K562 (cell line): ENCODE results near the gene POLR1A. TPM values are rescaled to one million over a fixed set of nuclear protein-coding genes. Genes with fewer than 3 reads are reported as not detected.

Source experiments
- ATAC-seq: fragments of 200-7000 bp; cut with Tn5 transposase; 3 replicates; pipeline ENCODE4 v1.9.1; 2020; ENCODE audit warnings: moderate library complexity
- BruUV-seq: library from RNA; stranded (reverse); fragments of 400-500 nt; replicated peaks from 2 replicates; lab custom pipeline; 2021; lab: Mats Ljungman, UMichigan
- CTCF ChIA-PET: fragments of 300-600 bp; formaldehyde crosslinking; extraction: SDS; loops from one replicate; lab custom pipeline; 2021; ENCODE audit warnings: low intra/inter-chr PET ratio; lab: Yijun Ruan, JAX
- POLR2A ChIA-PET: fragments of 300-600, 350-650 bp; sonication (Branson Sonifier 250); formaldehyde crosslinking; extraction: SDS; loops from one replicate; lab custom pipeline; 2021; ENCODE audit warnings: antibody characterized with exemption, inconsistent platforms; lab: Yijun Ruan, JAX
- DNase-seq, 4 experiments: peaks; one replicate each; pipeline versions ENCODE4 v3.0.0 to v3.0.0-alpha.2; 2011 to 2018; ENCODE audit warnings: low spot score in 3 of 4, mixed read lengths in 3 of 4; ENCODE audit errors: extremely low read depth in 1 of 4
- FAIRE-seq: peaks from 2 replicates; lab custom pipeline; 2011; peaks lifted over from hg19 to GRCh38; lab: Jason Lieb, UNC
- H2AFZ ChIP-seq: 2 replicates; pipeline ENCODE4 v1.6.0; 2011; ENCODE audit warnings: low read depth, low read length, control low read depth, inconsistent platforms
- H3K27ac ChIP-seq: fragments of 200-600 bp; 3 replicates; pipeline ENCODE4 v1.8.0; 2011; ENCODE audit warnings: low read depth, mild to moderate bottlenecking, control low read depth, inconsistent platforms, low read length, moderate library complexity, mixed read lengths; ENCODE audit errors: extremely low read depth
- H3K27me3 ChIP-seq, 2 experiments: fragments of 300-600 bp in 1 of 2; 2 replicates in 1 of 2; 3 replicates in 1 of 2; pipeline versions ENCODE4 v1.6.0 to v1.8.0; 2011; ENCODE audit warnings: inconsistent platforms in 2 of 2, low read length in 2 of 2, mild to moderate bottlenecking in 1 of 2, mixed read lengths in 1 of 2, moderate library complexity in 1 of 2; ENCODE audit not compliant: control insufficient read depth in 2 of 2, insufficient read depth in 2 of 2
- H3K36me3 ChIP-seq: fragments of 300-600 bp; 3 replicates; pipeline ENCODE4 v1.8.0; 2011; ENCODE audit warnings: mild to moderate bottlenecking, low read length, inconsistent platforms; ENCODE audit not compliant: control insufficient read depth, insufficient read depth
- H3K4me1 ChIP-seq, 2 experiments: fragments of 200-600 bp in 1 of 2; replicated peaks in 1 of 2; 2 replicates in 1 of 2; 3 replicates in 1 of 2; pipeline versions ENCODE4 v1.5.1 to v1.8.0; 2011; ENCODE audit warnings: inconsistent platforms in 2 of 2, low read length in 2 of 2, mild to moderate bottlenecking in 1 of 2, mixed read lengths in 1 of 2, moderate library complexity in 1 of 2; ENCODE audit not compliant: control insufficient read depth in 2 of 2, insufficient read depth in 2 of 2
- H3K4me2 ChIP-seq: 2 replicates; pipeline ENCODE4 v1.6.1; 2011; ENCODE audit warnings: low read length, control low read depth, inconsistent platforms, mixed read lengths; ENCODE audit not compliant: insufficient read depth
- H3K4me3 ChIP-seq: fragments of 200-600 bp; sonication (generic), shearing (Covaris generic); 2 replicates; pipeline ENCODE4 v1.5.1; 2016; ENCODE audit warnings: control low read depth, inconsistent platforms
- H3K79me2 ChIP-seq: fragments of 200-600 bp; 3 replicates; pipeline ENCODE4 v1.8.0; 2011; ENCODE audit warnings: low read length, inconsistent platforms; ENCODE audit not compliant: control insufficient read depth, insufficient read depth
- H3K9ac ChIP-seq, 2 experiments: 2 replicates each; pipeline versions ENCODE4 v1.6.0 to v1.6.1; 2011; ENCODE audit warnings: low read depth in 2 of 2, low read length in 2 of 2, control low read depth in 1 of 2, inconsistent platforms in 1 of 2, mild to moderate bottlenecking in 1 of 2, mixed read lengths in 1 of 2; ENCODE audit not compliant: insufficient read depth in 1 of 2
- H3K9me1 ChIP-seq: one replicate; pipeline ENCODE4 v1.6.0; 2011; ENCODE audit warnings: inconsistent platforms, mild to moderate bottlenecking, low read length, moderate library complexity; ENCODE audit not compliant: control insufficient read depth, insufficient read depth
- H3K9me3 ChIP-seq: replicated peaks from 2 replicates; pipeline ENCODE4 v1.5.1; 2011; ENCODE audit warnings: low read depth, low read length, inconsistent platforms; ENCODE audit not compliant: control insufficient read depth, insufficient read depth
- H4K20me1 ChIP-seq: replicated peaks from 2 replicates; pipeline ENCODE4 v1.6.1; 2011; ENCODE audit warnings: low read length, inconsistent platforms, mixed read lengths; ENCODE audit not compliant: control insufficient read depth, insufficient read depth
- CBFA2T3 ChIP-seq: fragments of 450-650 bp; IDR thresholded peaks from 2 replicates; pipeline ENCODE4 v1.6.1; 2017
- HDAC8 ChIP-seq: fragments of 450-650 bp; IDR thresholded peaks from 2 replicates; pipeline ENCODE4 v1.6.1; 2016; ENCODE audit warnings: mild to moderate bottlenecking, missing genetic modification characterization, moderate library complexity, missing compliant biosample characterization
- POLR2G ChIP-seq: fragments of 200-400 bp; formaldehyde crosslinking; IDR thresholded peaks from 2 replicates; pipeline ENCODE4 v1.6.1; 2017; ENCODE audit warnings: low read depth, mild to moderate bottlenecking, antibody characterized with exemption, low read length, moderate library complexity
- ZBTB2 ChIP-seq: fragments of 450-650 bp; IDR thresholded peaks from 2 replicates; pipeline ENCODE4 v1.6.1; 2016; ENCODE audit warnings: antibody characterized with exemption
- WGBS: fragments of 100-300 bp; shearing (Covaris generic); methylation state at CpG from one replicate; pipeline ENCODE4 v1.1.6; 2016; ENCODE audit warnings: low coverage, mixed read lengths; ENCODE audit not compliant: insufficient coverage; ENCODE audit errors: missing lambda C conversion rate; 5-methylcytosine and 5-hydroxymethylcytosine counted together
- in situ Hi-C: fragments of 300-500 bp; cut with MboI; formaldehyde crosslinking; loops from 4 replicates; pipeline ENCODE4 v1.15.0; 2018; ENCODE audit warnings: inconsistent platforms, mixed read lengths
- intact Hi-C: fragments of 100-400 bp; cut with micrococcal nuclease; formaldehyde crosslinking; loops from 2 replicates; pipeline ENCODE4 v1.14.2; 2022
- polyA plus RNA-seq, 8 experiments: library from polyadenylated mRNA; depleted of rRNA in 4 of 8; stranded (reverse) in 5 of 8; unstranded in 3 of 8; fragments of >200 nt; fragmentation: Nextera tagmentation in 2 of 8; fragmentation: Illumina TruSeq in 1 of 8; extraction: Ambion mirVana in 2 of 8; extraction: Trizol in 1 of 8; gene quantifications; 2 replicates each; pipeline versions ENCODE4 v1.2.1 to v1.2.3, GENCODE V29; 2011 to 2014; ENCODE audit warnings: inconsistent platforms in 1 of 8, missing spikeins in 1 of 8
- total RNA-seq, 7 experiments: library from RNA; depleted of rRNA in 6 of 7; stranded (reverse); fragments of >200 nt in 6 of 7; fragmentation: Illumina TruSeq in 2 of 7; extraction: Trizol in 2 of 7; gene quantifications; 2 replicates each; pipeline versions ENCODE4 v1.2.1 to v1.2.3, GENCODE V29; 2011 to 2021; ENCODE audit warnings: low replicate concordance in 1 of 7

POLR1A gene
- total and polyA plus RNA-seq, 9 of the 15 experiments (the other 6 are each of a cell fraction or from before 2014, with no cell fraction given) = 3.0 to 72.1 (median 21.8) TPM

GRCh38 chr2:86074811-86075210 lies 30.9 kb downstream of the POLR1A start:
- ChIA-PET POLR2A (interaction anchor here (0.6 kb wide), 1 partner anchor 40 kb away, joined by 3 read pairs; no protein-coding TSS in a partner anchor), CTCF (no interaction called here)
- peak; percentile 43; the same call in 1 of the 2 replicates for TF ChIP-seq POLR2G
- TF ChIP-seq HDAC8 (tag) = no peak
- no TSS peak for BruUV-seq
- Histone ChIP-seq H3K4me1 (no peaks in the 10 kb centered on the region), H3K27ac (no peak overlapping the region), H3K4me3 (no peak overlapping the region), H2AFZ (no peak overlapping the region), H3K36me3 (peaks cover 98% of the 10 kb centered on the region), H3K9me3 (no peaks in the 10 kb centered on the region), H3K9ac (no peak overlapping the region), H3K4me2 (no peak overlapping the region), H3K9me1 (no peaks in the 10 kb centered on the region), H3K79me2 (no peaks in the 10 kb centered on the region), H3K27me3 (no peaks in the 10 kb centered on the region), H4K20me1 (no peaks in the 10 kb centered on the region; the same call in 1 of the 2 replicates)
- in situ Hi-C loops (loop anchor here (5.0 kb wide), 1 partner anchor 248 kb away; no protein-coding TSS in a partner anchor), intact Hi-C loops (loop anchor here (5.0 kb wide), 2 partner anchors 48 to 188 kb away; partner anchors contain the start of gene ST3GAL5)
- DNase-seq (no peak), FAIRE-seq (no peak), ATAC-seq (no peak)
- 95% methylated on average over 15 of the region's 15 CpGs for WGBS

- BruUV-seq = no TSS peak
- H2AFZ ChIP-seq = no peak overlapping the region
- H3K4me1 ChIP-seq = no peaks in the 10 kb centered on the region
- ChIA-PET POLR2A (no interaction called here), CTCF (no interaction called here)
- no peak for ATAC-seq
- no peaks in the 10 kb centered on the region for H3K27me3 ChIP-seq
- no peak for TF ChIP-seq ZBTB2
- TF ChIP-seq CBFA2T3 = no peak
- no peak for DNase-seq
- H3K79me2 ChIP-seq = no peaks in the 10 kb centered on the region
- no peaks in the 10 kb centered on the region for H3K9me3 ChIP-seq
- no peak overlapping the region for H3K27ac ChIP-seq
- 93% methylated on average over 3 of the region's 3 CpGs for WGBS
- no peaks in the 10 kb centered on the region; the same call in 1 of the 2 replicates for H4K20me1 ChIP-seq
- no peak overlapping the region for H3K4me2 ChIP-seq
- no peaks in the 10 kb centered on the region for H3K9me1 ChIP-seq
- no peak overlapping the region for H3K4me3 ChIP-seq
- no peak overlapping the region for H3K9ac ChIP-seq
- intact Hi-C loops (no loop called here), in situ Hi-C loops (no loop called here)
- FAIRE-seq = no peak
- peaks cover 98% of the 10 kb centered on the region for H3K36me3 ChIP-seq
Observed at GRCh38 chr2:86074256-86074655, 31.4 kb downstream of the POLR1A start.
